ACHN (cell line): ENCODE data around the gene CDH13.

ENCODE experiments used
- DNase-seq: peaks from one replicate; pipeline ENCODE4 v3.0.0-alpha.2; 2015
- in situ Hi-C: cut with HindIII; loops from 2 replicates; pipeline ENCODE4 v1.10.0; 2017; ENCODE audit warnings: low sequenced_read_pairs, low pct_ligation_motif_present, low pct_unique_long_range_greater_than_20kb

CDH13 gene

DNA sequence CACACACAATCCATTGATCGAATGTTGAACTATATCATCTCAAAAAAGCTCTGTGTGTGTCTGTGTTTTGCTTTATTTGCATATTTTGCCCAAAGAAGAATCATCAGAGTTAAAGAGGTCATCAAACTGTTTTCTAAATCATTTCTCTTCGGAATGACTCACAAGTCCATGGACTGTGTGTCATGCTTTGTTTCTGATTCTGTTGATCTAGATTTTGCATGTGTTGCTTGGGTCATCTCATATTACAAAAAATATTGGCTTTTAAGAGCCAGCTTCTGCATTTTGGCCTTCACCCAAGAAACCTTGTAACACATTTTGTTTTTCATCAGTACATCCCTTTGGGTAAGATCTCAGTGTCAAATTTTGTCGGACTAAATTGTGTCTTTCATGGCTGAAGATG lies 709.8 kb downstream of the CDH13 start:
- in situ Hi-C loops = no loop called here
- no peak for DNase-seq

DNA sequence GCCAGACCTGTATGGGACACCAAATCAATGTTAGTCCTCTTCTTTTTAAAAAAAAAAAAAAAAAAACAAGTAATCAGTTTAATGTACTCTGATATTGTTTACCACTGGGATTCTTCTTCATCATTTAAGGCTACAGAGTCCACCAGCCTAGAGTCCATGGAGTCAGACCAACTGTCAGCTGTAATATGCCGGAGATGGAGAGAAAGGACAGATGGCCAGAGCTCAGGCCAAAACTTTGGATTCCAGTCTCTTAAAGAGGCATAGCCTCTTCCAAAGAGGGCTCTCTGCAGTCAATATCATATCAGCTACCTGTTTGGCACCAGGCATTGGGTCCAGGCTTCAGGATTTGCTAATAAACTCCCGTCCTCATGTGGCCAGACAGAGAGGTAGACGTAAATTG lies 711.4 kb downstream of the CDH13 start:
- in situ Hi-C loops = no loop called here
- DNase-seq = no peak

GRCh38 chr16:83338941-83339340 lies 712.2 kb downstream of the CDH13 start:
- no peak for DNase-seq
- in situ Hi-C loops = no loop called here

GRCh38 chr16:83343935-83344366 lies 717.2 kb downstream of the CDH13 start:
- in situ Hi-C loops = no loop called here
- no peak for DNase-seq

- DNase-seq = no peak
- in situ Hi-C loops = no loop called here
Measured at GRCh38 chr16:83345846-83346640, 719.3 kb downstream of the CDH13 start.

- in situ Hi-C loops = no loop called here
Measured at GRCh38 chr16:83348991-83349390, 722.2 kb downstream of the CDH13 start.

GRCh38 chr16:83350481-83350880 lies 723.7 kb downstream of the CDH13 start:
- no peak for DNase-seq
- in situ Hi-C loops = no loop called here

More at GRCh38 chr16:83348991-83349390, 722.2 kb downstream of the CDH13 start:
- DNase-seq = no peak

GRCh38 chr16:83351846-83352245 lies 725.1 kb downstream of the CDH13 start:
- in situ Hi-C loops = no loop called here
- DNase-seq = no peak

GRCh38 chr16:83353241-83353640 lies 726.5 kb downstream of the CDH13 start:
- in situ Hi-C loops = no loop called here
- no peak for DNase-seq

- in situ Hi-C loops = no loop called here
- DNase-seq = no peak
Measured at GRCh38 chr16:83354015-83354414, 727.2 kb downstream of the CDH13 start.

- DNase-seq = no peak
- in situ Hi-C loops = no loop called here
Measured at GRCh38 chr16:83355570-83356218, 728.9 kb downstream of the CDH13 start.

- in situ Hi-C loops = no loop called here
- peak; percentile 67 for DNase-seq
Measured at GRCh38 chr16:83356266-83356665, 729.5 kb downstream of the CDH13 start.

GRCh38 chr16:83356986-83357385 lies 730.2 kb downstream of the CDH13 start:
- no peak for DNase-seq
- in situ Hi-C loops = no loop called here

DNA sequence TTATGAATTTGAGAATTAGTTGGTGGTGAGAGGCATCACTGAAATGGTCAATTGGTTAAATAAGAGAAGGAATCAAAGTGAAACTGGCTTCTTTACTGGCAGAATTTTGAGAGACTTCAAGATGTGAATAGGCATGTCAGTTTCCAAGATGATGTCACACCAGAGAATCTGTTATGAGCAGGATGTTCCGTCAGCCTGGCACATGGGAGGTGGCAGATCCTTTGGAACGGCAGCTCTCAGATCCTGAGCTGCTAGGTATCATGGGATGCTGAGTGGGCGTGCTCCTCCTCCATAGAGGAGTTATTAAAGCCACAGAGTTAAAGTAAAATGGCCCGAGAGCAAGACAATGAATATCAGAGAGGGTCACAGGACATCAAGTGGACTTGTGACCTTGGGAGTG lies 736.8 kb downstream of the CDH13 start:
- no peak for DNase-seq
- in situ Hi-C loops = no loop called here

GRCh38 chr16:83365166-83365565 lies 738.4 kb downstream of the CDH13 start:
- DNase-seq = no peak
- in situ Hi-C loops = no loop called here

DNA sequence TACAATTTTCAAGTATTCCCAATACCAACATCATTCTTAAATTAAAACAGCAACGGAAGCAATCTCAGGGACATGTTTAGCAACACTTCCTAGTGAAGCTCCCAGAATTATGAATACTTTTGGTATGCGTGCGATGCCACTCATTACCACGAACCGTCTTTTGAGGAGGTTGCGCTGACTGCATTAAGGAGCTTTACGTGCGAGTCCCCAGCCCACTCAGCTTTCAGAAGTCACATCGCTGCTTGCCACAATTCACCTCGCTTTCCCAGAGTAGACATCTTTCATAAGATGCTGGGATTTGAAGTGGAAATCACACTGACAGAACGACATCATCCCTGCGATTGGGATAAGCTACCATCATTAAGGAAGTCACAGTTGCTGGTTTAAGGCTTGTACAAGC lies 739.5 kb downstream of the CDH13 start:
- DNase-seq = no peak
- in situ Hi-C loops = no loop called here

- no peak for DNase-seq
- in situ Hi-C loops = no loop called here
Measured at GRCh38 chr16:83374979-83375378, 748.2 kb downstream of the CDH13 start.

GRCh38 chr16:83389751-83390150 lies 763.0 kb downstream of the CDH13 start:
- DNase-seq = no peak
- in situ Hi-C loops = no loop called here

GRCh38 chr16:83390759-83391158 lies 764.0 kb downstream of the CDH13 start:
- no peak for DNase-seq
- in situ Hi-C loops = no loop called here

DNA sequence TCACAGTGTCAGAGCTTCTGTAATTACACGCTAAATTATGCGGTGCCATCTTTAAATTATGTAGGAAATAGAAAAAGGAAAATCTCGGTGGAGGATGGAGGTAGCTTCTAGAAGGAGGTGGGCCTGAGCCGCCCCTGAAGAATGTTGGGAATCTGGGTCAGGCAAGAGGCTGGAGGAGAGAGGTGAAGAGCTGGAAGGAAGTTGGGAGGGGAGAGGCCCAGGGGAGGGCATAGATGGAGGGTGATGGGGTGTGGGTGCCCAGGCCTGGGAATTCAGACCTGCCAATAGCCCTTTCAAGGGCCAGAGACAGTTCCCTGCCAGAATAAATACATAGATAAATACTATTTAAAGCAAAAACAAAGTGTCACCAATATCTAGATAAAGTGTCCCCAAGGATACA lies 766.0 kb downstream of the CDH13 start:
- no peak for DNase-seq
- in situ Hi-C loops = no loop called here
